NCI-H2081 treated with DMSO at 0.1 percent for 48 hours (cell line): ENCODE results near the gene P2RY2.

Experiments
- DNase-seq: peaks from one replicate; lab custom pipeline; 2025; lab: John Stamatoyannopoulos, UW

Gene P2RY2

GRCh38 chr11:73218106-73218829 is at the start of gene P2RY2:
Gene P2RY2, plus strand, starts transcription at chr11:73218281. Its CDS starts 15,879 bp downstream, at chr11:73234160.
- DNase-seq: no peak

- no peak for DNase-seq
These were observed 49.0 kb upstream of the P2RY2 start for GRCh38 chr11:73168925-73169579.

- DNase-seq: no peak
These were observed 47.9 kb upstream of the P2RY2 start for GRCh38 chr11:73170140-73170539.

- DNase-seq: no peak
These were observed 46.5 kb upstream of the P2RY2 start for GRCh38 chr11:73171436-73172161.

GRCh38 chr11:73172992-73173656 is 45.0 kb upstream of the P2RY2 start:
- DNase-seq: no peak

GRCh38 chr11:73173755-73174494 is 44.2 kb upstream of the P2RY2 start:
- no peak for DNase-seq

GRCh38 chr11:73174495-73174791 is 43.6 kb upstream of the P2RY2 start:
- no peak for DNase-seq

GRCh38 chr11:73175551-73176144 is 42.4 kb upstream of the P2RY2 start:
- no peak for DNase-seq

- no peak for DNase-seq
These were observed 41.8 kb upstream of the P2RY2 start for GRCh38 chr11:73176145-73176873.

- no peak for DNase-seq
These were observed 41.3 kb upstream of the P2RY2 start for GRCh38 chr11:73176874-73177155.

GRCh38 chr11:73177380-73177777 is 40.7 kb upstream of the P2RY2 start:
- DNase-seq: no peak

GRCh38 chr11:73177778-73178539 is 40.1 kb upstream of the P2RY2 start:
- DNase-seq: no peak

- no peak for DNase-seq
These were observed 39.4 kb upstream of the P2RY2 start for GRCh38 chr11:73178681-73179080.

- DNase-seq: no peak
These were observed 35.2 kb upstream of the P2RY2 start for GRCh38 chr11:73182824-73183321.

GRCh38 chr11:73184953-73185671 is 33.0 kb upstream of the P2RY2 start:
- DNase-seq: no peak

GRCh38 chr11:73185680-73186293 is 32.3 kb upstream of the P2RY2 start:
- no peak for DNase-seq

GRCh38 chr11:73186294-73186850 is 31.7 kb upstream of the P2RY2 start:
- DNase-seq: no peak

- DNase-seq: no peak
These were observed 31.2 kb upstream of the P2RY2 start for GRCh38 chr11:73186886-73187285.

GRCh38 chr11:73187854-73188253 is 30.2 kb upstream of the P2RY2 start:
- no peak for DNase-seq
